Endothelial cell of umbilical vein (primary cell): ENCODE data around the gene CFAP77.

Source experiments
- CTCF ChIP-seq, 2 donors: IDR thresholded peaks; 1 replicate in 1 of 2; 2 replicates in 1 of 2; pipeline ENCODE4 v1.5.1; 2011; ENCODE audit warnings: low read length in 2 of 2, mild to moderate bottlenecking in 2 of 2, moderate library complexity in 2 of 2, control low read depth in 1 of 2, inconsistent platforms in 1 of 2, low read depth in 1 of 2; ENCODE audit not compliant: insufficient read depth in 1 of 2; ENCODE audit errors: extremely low read depth in 1 of 2
- EZH2 ChIP-seq: IDR thresholded peaks from 2 replicates; pipeline ENCODE4 v1.6.1; 2012; ENCODE audit warnings: borderline replicate concordance, low read depth, mild to moderate bottlenecking, moderate library complexity, low read length, inconsistent platforms; ENCODE audit not compliant: severe bottlenecking

- TF ChIP-seq EZH2 (no peak), CTCF (IDR thresholded peaks at IDR 0.05; ENCODE audit: extremely low read depth in 1 of 2, insufficient read depth in 1 of 2, low read depth in 1 of 2, low read length in 2 of 2) (no peak)
Observed at GRCh38 chr9:132531195-132531594, 121.2 kb downstream of the CFAP77 start.
